Measurements from ENCODE around the gene OR52N1.

Gene OR52N1

DNA sequence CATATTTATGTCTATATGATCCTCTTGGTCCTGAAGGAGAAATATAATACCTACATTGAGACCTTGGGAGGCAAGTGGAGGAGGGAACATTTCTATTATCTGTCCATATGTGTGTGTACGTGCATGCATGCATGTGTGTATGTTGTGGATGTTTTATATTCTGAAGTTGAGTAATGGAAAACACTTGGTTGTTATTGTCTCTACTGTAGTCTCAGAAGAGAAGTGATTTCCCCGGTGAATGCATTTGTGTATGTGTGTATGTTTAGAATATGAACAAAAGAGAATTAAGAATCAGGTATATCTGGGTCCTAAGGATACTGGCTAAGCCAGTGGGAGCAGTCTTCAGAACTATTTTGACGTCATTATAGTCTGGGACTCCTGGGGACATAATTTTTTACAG is at the start of gene OR52N1:
OR52N1 (minus strand) TSS at position 101 of the 400 bp plus-strand sequence. CDS start 2,449 bp downstream, outside the sequence.
- DNase-seq: no peak

DNA sequence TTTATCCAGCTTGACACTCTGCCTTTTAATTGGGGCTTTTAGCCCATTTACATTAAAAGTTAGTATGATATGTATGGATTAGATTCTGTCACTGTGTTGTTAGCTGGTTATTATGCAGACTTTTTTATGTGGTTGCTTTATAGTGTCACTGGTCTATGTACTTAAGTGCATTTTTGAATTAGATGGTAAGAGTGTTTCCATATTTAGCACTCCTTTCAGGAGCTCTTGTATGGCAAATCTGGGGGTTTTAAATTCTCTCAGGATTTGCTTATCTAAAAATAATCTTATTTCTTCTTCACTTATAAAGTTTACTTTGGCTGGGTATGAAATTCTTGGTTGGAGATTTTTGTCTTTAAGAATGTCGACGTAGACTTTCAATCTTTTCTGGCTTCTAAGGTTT is 46.6 kb upstream of the OR52N1 start:
- DNase-seq: no peak

DNA sequence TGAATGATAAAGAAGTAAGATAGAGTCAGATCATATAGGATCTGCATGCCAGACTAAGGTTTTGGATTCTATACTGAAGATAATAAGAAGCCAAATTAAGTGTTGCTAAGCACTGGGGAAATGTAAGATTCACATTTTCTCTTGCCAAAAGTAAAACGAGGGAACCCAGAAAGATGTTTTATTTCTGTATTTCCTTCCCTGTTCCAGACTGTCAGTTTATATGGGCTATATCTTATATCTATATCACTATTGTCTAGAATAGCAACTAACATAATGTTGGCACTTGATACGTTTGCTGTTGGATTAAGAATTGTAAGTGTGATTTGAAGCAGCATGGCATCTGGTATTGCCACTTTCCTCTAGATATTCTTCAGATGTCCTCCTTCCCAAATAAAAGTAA is 42.4 kb upstream of the OR52N1 start:
- DNase-seq: no peak

DNA sequence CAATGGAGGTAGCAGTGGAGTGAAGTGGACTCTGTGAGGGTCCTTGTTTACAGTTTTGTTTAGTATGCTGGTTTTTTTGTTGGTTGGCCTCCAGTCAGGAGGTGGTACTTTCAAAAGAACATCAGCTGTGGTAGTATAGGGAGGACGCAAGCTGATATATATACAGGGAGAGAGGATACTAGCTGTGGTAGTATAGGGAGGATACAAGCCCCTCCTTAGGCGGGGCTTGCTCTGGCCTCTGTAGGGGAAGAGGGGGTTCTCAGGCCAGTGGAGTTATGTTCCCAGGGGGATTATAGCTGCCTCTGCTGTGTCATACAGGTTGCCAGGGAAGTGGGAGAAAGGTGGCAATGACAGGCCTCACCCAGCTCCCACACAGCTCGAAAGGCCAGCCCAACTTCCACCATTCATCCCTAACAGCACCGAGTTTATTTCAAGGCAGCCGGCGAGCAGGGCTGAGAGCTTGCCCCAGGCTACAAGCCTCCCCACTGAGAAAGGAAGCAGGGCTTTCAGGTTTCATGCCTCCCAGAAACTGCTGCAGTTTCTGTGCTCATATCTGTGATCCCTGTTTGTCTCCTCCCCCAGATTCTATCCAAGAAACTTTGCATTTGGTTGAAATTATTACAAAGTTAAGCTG is 40.2 kb upstream of the OR52N1 start:
- DNase-seq: no peak

DNA sequence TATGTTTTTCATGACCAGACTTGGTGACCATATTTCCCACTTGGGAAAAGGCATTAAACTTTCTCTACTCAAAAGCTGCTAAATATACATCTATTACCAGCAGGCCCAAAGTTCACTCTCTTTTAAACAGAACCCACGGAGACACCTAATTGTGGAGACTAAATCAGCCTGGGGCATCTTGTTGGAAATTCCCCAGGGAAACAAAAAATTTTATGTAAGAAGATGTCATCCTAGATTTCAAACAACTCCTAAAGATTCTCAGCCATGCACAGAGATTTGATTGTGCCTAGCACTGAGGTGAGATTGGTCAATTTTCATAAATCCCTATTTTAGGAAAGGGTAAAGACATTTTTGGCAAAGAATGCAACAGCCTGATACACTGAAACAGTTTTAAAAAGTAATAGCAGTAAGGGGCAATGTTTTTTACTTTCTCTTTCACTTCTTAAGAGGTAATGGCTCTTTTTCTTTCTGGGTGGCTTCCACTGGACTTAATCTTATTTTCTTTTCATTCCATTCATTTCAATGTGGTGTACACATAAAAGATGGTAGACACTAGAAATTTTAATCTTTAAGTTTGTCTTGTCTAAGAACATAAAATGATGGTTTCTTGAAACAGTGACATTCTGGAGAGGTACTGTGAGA is 27.3 kb upstream of the OR52N1 start:
- DNase-seq: no peak

DNA sequence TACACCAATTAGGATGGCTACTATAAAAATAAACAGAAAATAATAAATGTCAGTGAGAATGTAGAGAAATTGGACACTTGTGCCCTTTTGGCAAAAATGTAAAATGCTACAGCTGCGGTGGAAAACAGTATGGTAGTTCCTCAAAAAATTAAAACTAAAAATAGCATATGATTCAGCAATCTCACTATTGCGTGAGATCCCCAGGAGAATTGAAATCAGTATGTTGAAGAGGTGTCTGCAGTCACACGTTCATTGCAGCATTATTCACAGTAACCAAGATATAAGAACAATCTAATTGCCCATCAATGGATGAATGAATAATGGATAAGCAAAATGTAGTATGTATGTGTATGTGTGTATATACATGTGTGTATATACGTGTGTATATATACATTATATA is 24.5 kb upstream of the OR52N1 start:
- no peak for DNase-seq

DNA sequence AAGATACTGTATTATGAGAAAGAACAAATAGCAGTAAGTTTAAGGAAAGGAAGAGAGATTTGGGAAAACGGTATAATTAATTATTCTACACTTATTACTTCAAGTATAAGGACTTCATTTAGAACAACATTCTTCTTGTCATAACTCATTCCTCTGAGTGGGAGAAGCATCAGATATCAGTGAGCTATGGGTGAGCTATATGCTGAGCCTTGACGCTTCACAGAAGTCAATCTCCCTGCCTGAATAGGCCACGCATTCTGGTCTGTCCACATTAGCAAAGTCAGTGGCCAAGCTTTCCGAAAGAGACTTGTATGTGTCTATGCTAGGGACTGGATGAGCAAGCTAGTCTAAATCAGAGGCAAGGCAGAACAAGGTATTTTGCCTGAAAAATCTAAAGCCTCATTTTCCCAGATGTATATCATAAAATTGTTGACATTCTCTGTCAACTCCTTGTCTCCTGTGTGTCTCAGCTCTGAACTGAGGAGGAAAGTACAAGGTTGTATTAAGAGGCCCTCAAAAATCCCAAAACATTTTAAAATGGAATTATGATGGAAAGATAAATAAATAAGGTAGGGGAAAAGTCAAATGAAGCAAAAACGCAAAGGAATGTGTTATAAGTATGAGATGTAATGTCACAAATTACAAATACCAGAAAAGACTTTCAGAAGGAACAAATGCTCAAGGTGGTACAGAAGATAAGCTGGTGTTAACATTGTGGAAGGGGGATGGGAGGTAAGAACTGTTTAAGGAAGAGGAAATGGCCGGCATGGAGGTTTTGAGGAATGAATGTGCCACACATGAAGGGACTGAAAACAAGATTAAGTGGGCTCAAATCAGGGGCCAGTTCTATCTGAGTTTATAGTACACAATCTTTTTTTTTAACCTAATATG is 19.1 kb upstream of the OR52N1 start:
- DNase-seq: no peak

DNA sequence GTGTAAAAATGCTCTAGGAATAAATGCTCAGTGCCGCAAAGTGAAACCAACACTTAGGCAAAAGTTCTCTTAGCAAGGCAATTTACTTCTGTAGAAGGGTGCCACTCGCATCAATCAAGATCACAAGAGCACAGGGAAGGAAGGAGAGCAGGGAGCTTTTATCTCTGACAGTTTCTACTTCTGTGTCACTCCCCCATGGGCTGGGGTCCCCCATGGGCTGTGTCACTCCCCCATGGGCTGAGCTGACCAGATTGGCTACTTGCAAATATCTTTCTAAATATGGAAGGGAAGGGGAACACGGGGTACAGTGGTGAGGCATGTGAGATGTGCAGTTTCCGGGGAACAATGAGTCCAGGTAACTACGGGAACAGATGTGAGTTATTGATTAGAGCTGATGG is 18.1 kb upstream of the OR52N1 start:
- DNase-seq: peak; percentile 3

DNA sequence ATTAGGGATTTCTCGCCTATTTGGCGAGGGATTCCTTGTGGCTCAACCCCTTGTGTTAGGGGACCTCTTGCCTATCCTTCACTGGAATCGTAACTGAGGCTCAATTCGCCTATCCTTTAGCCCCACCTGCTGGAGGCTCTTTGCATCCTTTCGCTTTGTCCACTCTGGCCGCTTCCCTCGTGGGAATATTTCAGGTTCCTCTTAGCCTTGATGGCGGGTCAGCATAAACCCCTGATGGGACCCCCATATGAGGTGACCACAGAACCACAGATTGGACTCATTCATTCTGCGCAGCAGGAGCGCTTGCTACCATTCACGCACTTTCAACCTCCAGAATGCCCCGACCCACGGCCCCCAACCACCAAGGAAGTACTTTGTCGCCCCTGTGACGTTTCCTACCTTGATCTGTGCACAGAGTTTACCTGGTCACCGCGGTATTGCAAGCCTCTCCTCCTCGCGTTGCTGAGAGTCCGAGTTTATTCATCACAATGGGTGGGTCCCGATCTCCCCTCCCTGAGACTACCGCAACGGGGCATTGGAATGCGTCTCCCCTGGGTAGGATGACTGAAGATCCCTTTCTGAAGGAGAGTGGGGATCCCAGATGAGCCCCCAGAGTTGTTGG is 17.5 kb upstream of the OR52N1 start, which contains the start of gene OR52N2:
OR52N2 (plus strand) TSS at position 425 of the 622 bp plus-strand sequence. CDS start 11,412 bp downstream, outside the sequence.
- DNase-seq: peak; percentile 79

DNA sequence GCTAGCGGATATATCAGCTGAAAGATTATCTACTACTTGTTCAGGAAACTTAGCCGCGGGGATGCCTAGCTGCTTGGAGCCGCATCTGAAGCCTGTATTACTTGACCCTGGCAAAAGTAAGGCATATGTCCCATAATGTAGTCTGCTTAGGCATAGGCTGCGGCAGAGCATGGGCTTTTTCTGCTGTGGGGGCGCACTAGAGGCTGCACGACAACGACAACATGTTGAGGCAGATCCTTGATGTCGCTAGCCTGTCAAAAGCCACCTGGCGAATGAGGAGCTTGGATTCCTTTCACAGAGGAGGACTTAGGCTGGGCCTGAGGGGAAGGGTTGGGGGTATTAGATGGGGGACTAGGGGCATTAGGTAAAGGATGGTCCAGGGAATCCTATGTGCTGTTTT is 16.5 kb upstream of the OR52N1 start:
- DNase-seq: no peak

DNA sequence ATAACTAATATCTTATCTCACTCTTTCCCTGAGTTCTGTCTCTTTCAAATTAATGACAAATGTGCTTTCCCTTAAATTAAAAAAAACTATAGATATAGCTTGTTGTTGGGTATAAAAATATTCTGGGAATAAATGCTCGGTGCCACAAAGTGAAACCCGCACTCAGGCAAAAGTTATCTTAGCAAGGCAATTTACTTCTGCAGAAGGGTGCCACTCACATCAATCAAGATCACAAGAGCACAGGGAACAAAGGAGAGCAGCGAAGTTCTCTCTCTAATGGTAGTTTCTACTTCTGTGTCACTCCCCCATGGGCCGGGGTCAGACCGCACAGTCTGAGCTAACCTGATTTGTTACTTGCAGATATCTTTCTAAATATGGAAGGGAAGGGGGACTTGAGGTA is 12.9 kb upstream of the OR52N1 start:
- DNase-seq: no peak

DNA sequence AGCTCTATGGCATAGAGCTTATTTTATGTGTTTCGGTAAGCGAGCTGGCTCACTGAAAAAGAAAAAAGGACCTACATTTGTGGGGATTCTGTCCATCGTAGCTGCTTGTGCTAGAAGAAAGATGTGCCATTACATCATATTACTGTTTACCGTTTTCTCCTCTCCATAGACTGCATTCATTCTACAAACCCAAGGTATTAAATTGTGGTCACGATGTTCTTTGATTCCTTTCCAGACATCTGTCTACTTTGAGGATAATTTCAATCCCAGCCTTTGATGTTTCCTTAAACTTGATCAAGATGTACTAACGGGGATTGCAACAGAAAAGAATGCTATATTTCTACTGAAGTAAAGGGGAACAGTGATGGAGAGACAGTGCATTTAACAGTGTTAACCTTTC is 5.5 kb upstream of the OR52N1 start:
- DNase-seq: no peak

DNA sequence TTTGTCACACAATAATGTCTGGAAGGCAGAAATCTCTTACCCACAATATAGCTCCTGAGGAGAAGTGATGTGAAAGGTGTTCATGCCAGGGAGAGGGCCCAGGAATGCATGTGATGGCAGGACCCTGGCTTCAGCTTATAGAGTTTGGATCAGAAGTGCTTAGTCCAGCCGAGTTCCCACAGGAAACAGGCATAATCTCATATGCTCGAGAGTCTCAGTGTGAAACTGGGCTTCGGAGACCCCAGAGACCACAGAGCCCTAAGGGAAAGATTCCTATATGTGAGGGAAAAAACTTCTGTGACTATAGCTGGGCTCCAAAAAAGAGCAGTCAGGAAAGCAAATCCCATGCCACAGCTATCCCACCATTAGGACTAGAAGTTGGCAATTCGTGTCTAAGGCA is 7.8 kb downstream of the OR52N1 start, which contains the start of gene OR52N5:
OR52N5 (minus strand) TSS at position 101 of the 400 bp plus-strand sequence. CDS start 4,721 bp downstream, outside the sequence.
- DNase-seq: no peak

DNA sequence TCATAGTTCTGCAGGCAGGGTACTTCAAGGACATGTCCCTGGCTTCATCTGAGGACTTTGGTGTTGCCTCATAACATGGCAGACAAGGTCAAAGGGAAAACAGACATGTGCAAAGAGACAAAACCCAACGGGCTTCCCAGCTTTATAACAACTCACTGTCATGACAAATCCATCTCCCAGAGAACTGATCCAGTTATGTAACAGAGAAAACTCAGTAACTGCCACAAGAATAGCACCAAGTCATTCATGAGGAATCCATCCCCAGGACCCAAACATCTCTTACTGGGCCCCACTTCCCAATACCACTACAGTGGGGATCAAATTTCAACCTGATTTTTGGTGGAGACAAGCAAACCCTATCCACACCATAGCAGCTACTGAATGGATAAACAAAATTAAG is 24.0 kb downstream of the OR52N1 start:
- no peak for DNase-seq

DNA sequence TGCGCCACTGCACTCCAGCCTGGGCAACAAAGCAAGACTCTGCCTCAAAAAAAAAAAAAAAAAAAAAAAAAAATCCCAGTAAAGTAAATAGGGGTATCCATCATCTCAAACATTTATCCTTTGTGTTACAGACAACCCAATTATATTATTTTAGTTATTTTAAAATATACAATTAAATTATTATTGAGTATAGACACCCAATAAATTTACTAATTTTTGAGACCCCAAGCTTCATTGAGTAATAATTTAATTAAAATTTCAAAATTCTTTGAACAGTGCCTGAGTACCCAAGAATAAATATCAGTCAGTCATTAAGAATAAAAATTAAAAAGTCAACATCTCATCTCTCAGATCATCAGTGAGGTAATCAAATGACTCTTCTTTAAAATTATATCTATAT is 37.1 kb downstream of the OR52N1 start, which contains the start of gene OR52N4:
OR52N4 (plus strand) TSS at position 301 of the 400 bp plus-strand sequence. CDS start 498 bp downstream, outside the sequence.
- DNase-seq: no peak

DNA sequence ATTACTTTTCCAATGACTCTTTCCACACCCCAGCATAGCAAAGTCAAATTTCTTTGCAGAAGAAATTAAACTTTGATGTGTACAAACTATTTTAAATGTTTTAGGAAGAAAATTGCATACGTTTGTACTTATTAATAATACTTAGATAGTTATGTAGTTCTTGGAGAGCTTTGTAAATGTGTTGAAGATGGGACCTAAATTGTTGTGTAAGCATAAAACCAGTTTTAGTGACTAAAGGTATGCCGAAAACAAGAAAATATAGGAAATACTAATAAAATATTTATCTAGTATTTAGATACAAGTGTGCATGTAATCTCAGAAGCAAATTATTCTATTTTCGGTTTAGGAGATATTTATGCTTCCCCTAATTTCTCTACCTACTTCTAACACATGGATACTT is 41.2 kb downstream of the OR52N1 start:
- no peak for DNase-seq

DNA sequence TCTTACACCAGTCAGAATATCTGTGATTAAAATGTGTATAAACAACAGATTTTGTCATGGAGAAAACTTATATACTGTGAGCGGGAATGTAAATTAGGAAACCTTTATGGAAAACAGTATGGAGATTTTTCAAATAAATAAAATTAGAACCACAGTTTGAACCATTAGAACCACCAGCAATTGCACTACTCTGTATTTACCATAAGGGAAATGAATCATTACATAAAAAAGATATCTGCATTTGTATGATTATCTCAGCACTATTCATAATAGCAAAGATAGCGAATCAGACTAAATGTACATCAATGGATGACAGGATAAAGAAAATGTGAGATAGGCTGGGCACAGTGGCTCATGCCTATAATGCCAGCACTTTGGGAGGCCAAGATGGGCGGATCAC is 44.5 kb downstream of the OR52N1 start:
- DNase-seq: no peak

DNA sequence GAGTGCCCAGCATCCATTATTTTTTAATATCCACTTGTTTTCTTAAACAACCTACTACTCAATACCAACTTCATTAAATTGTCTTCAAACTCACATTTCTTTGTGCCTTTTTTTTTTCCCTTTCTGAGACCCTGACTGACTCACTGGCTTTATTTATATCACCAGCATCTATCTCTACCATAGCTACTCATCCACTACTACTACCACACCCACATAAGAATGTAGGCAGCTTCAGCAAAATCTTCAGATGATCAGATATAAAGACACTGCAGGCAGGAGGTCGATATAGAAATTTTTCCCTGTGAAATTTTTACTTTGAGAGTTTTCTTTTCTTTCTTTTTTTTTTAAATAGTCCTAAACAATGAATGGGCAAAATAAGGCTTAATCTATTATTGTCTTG is 52.6 kb downstream of the OR52N1 start:
- no peak for DNase-seq

DNA sequence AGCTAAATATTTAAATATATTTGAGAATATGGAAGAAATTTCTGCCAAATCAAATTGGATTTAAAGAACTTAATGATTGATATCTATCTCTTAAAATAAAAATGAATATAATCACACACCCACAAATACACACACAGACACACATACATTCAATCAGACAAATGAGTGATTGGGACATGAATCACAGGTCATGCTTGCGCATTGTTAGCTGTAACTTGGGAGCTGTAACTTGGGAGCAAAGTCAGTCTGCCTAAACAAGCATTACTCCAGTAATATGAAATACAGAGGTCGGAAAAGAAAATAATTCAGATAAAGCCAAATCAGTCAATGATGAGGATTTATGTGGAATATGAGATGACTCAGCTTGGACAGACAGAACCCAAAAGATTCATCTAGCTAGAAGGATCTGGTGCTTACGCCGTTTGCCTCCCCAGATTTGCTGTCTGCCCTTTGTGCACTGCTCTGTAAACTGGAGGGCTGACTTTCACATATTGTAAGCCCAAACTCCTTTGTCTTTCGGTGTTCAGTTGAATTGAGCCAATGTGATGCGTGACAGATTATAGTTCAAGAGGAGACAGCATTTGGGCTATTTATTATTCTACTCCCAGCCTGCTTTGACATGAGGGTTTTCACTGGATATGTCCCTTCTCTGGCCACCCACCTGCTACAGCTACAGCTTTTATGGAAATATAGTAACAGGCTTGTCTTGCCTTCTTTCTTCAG is 53.2 kb downstream of the OR52N1 start:
- DNase-seq: no peak

DNA sequence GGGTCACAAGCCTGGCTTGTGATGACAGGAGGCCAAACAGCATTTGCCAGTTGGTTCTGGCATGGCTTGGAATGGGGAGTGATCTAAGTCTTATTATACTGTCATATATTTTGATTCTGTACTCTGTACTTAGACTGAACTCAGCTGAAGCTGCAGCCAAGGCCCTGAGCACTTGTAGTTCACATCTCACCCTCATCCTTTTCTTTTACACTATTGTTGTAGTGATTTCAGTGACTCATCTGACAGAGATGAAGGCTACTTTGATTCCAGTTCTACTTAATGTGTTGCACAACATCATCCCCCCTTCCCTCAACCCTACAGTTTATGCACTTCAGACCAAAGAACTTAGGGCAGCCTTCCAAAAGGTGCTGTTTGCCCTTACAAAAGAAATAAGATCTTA is 54.0 kb downstream of the OR52N1 start:
- no peak for DNase-seq

All from CD4-positive, alpha-beta T cell treated with Interleukin-17A for 4 hours (primary cell).